ENCODE measurements around the gene MGP.

Gene MGP

DNA sequence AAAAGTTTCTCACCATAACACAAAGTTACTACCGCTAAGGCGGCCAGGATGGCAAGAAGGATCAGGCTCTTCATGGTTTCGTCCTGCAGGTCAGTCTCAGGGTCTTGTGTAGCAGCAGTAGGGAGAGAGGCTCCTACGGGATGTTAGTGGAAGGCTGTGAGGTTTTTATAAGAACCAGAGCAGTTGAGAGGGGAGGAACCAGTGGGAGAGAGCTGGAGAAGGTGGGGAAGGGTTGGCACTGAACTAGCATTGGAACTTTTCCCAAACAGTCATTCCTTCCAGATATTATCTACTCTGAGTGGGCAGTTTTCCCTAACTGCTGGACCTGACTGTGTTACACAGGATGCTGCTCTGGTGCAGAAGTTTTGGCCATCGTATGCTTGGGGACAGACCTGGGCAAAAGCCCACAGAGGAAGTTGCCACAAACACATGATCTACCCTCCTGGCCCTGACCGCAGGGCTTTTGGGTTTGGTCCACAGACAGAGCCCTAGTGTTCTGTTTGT lies at the start of gene MGP:
TSS of gene MGP (minus strand) at position 137 of the 504 bp plus-strand sequence. CDS start at position 74, 63 bp downstream.
- no peak for TF ChIP-seq POLR2A (IDR thresholded peaks at IDR 0.05; ENCODE audit: low read length)
- no peak for TF ChIP-seq GATA1 (IDR thresholded peaks at IDR 0.05; ENCODE audit: low read depth, low read length)
- DNase-seq, result no peak

DNA sequence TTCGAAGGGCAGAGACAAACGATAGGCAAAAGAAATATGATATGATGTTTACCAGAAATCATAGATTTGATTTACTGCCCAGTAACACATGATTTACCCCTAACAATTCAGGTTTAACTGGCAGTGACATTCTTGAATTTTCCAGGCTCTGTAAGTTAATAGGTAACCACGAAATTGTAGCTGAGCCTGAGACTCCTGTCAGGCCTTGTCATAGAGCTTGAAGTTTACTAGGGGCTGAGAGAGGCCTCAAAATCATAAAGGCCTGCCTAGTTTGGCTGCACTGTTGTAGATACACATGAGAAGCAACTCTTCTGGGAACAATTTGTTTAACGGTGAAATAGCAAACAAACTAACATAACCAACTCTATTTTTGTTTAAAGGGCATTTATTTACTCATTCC lies 49.4 kb upstream of the MGP start:
- no peak for TF ChIP-seq GATA1 (IDR thresholded peaks at IDR 0.05; ENCODE audit: low read depth, low read length)
- no peak for DNase-seq

DNA sequence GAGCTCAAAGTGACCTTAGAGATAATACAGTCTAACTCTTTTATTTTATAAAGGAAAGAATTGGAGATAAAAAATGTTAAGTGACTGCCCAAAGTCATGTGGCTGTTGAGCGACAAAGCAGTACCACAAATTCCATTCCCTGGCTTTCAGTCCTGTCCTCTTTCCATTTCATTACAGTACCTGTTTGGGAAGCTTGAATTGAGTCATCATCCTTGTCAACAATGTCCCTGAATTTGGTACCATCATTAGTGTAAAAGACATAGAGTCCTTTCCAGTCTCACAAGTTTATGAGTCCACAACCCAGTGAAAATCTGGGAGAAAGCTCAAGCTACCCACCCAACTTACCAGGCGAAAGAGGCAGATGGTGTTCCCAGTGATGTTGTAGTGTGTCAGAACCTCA lies 48.9 kb upstream of the MGP start:
- DNase-seq, result no peak
- no peak for TF ChIP-seq GATA1 (IDR thresholded peaks at IDR 0.05; ENCODE audit: low read depth, low read length)
- no peak for TF ChIP-seq POLR2A (IDR thresholded peaks at IDR 0.05; ENCODE audit: low read length)

DNA sequence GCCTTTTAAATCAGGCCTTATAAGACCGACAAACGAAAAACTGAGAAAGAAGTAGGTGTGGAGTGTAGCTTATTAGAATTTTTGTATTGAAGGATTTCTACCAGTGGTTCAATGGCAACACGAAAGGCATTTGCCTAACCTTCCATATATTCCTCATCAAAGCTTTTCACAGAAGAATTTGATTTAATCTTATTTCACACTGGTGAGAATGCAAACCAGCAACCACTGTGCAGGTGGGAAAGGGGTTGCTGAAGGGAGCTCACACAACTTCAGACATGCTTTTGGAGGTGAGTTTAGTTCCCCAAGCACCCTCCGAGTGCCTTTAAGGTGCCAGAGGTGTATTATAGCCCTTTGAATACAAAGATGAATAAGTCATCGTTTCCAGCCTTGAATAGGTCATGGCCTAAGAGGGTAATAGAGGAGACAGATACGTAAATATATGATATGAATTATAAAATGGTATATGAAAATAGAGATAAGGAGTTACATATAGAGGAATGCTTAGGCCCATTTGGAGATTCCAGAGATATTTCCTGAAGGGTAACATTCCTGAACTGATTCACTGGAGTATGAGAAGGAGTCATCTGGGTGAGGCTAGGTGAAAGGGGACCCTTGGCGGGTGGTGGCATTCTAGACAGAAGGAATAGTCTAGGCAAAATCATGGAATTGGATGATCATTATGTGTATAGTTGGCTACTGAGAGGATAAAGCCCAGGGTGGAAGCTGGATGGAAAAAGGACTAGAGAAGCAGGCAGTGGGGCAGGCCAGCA lies 46.3 kb upstream of the MGP start:
- TF ChIP-seq GATA1 (IDR thresholded peaks at IDR 0.05; ENCODE audit: low read depth, low read length), result no peak
- TF ChIP-seq POLR2A (IDR thresholded peaks at IDR 0.05; ENCODE audit: low read length), result no peak
- no peak for DNase-seq

DNA sequence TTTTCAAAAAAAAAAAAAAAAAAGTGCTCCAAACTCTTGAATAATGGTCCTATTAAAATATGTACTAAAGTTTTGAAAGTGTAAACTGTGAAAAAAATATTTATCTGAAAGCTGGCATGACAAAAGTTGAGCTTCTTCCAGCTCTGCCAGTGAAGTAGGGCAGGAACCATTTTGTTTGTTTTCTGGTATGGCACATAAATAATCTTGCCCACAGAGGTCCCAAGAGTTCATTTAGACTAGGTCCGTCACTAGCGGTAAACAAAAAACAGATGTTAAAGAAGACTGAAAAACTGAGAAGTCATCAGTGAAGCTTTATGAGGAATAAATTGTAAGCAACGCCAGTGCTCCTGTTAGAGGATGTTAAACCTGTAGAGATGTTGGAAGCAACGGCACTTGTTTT lies 45.7 kb upstream of the MGP start:
- TF ChIP-seq GATA1 (IDR thresholded peaks at IDR 0.05; ENCODE audit: low read depth, low read length) (no peak), POLR2A (IDR thresholded peaks at IDR 0.05; ENCODE audit: low read length) (no peak)
- no peak for DNase-seq

DNA sequence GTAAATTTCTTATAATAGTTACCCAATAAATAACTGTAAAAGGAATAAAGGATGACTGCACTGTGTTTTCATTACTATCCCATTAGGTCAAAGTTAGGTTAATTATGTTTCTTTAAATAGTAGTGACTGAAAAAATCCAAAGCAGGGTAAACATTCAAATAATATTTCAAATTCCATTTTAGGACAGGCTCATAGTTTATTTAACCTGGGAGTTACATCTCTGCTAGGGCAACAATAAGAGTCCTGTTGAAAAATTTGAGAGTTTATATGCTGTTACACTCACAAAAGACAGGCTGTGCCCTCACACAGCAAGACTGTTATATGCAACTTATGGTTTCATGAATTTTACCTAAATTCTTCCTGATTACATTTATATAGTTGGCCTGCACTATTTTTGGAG lies 44.6 kb upstream of the MGP start:
- TF ChIP-seq GATA1 (IDR thresholded peaks at IDR 0.05; ENCODE audit: low read depth, low read length), result no peak
- no peak for TF ChIP-seq POLR2A (IDR thresholded peaks at IDR 0.05; ENCODE audit: low read length)
- no peak for DNase-seq

DNA sequence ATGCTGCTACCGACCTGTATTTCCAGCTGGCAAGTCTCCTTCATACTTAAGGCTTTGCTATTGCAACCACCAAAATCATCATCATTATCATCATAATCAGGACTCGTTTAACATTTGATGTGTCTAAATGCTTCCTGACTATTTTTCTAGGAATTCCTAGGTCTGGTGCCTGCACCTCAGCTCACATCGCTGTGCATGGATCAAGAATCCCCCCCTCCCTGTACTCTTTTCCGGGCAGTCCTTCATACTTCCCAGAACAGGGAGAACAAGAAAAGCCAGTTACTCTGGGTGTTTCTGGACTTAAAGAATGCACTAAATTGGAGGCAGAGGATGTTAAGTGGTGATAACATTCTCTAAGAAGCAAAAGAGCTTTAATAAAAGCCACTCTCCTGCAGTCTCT lies 43.3 kb upstream of the MGP start:
- TF ChIP-seq GATA1 (IDR thresholded peaks at IDR 0.05; ENCODE audit: low read depth, low read length), result no peak
- no peak for TF ChIP-seq POLR2A (IDR thresholded peaks at IDR 0.05; ENCODE audit: low read length)
- DNase-seq, result no peak

DNA sequence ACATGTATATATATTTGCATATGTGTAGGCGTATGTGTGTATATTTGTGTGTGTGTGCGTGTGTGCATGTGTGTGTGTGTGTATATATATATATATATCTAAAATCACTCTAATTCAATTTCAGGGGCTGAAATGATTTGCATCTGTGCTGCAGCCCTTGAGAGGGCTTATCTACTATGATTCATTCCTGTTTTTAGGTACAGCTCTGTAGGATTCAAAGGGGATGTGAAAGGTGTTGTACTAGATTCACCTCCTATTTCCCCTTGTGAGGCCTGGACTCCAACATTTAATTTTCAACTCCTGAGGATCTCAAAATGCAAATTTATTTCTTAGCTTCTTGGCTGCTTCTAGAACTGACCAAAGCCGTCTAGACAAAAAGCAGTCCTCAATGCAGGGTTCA lies 41.6 kb upstream of the MGP start:
- no peak for DNase-seq
- TF ChIP-seq GATA1 (IDR thresholded peaks at IDR 0.05; ENCODE audit: low read depth, low read length) (no peak), POLR2A (IDR thresholded peaks at IDR 0.05; ENCODE audit: low read length) (no peak)

DNA sequence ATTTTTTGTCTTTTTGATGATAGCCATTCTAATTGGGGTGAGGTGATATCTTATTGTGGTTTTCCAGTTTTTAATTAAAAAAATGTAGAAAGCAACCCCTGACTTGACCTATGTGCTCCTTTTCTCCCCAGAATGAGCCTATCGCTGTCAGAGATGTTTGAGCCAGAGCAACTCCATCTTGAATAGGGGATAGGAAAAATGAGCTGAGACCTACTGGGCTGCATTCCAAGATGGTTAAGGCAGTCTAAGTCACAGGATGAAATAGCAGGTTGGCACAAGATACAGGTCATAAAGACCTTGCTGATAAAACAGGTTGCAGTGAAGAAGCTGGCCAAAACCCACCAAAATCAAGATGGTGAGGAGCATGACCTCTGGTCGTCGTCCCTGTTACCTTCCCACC lies 38.9 kb upstream of the MGP start:
- no peak for DNase-seq
- TF ChIP-seq GATA1 (IDR thresholded peaks at IDR 0.05; ENCODE audit: low read depth, low read length) (no peak), POLR2A (IDR thresholded peaks at IDR 0.05; ENCODE audit: low read length) (no peak)

DNA sequence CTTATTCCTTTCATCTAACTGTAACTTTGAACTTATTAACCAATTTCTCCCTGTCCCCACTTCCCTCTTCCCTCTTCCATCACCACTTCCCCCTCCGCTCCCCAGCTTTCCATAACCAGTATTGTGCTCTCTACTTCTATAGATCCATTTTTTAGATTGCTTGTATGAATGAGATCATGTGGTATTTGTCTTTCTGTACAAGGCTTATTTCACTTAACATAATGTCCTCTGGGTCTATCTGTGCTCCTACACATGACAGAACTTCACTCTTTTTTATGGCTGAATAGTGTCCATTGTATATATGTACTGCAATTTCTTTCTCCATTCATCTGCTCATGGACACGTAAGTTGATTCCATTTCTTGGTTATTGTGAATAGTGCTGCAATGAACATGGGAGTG lies 38.3 kb upstream of the MGP start:
- TF ChIP-seq GATA1 (IDR thresholded peaks at IDR 0.05; ENCODE audit: low read depth, low read length) (no peak), POLR2A (IDR thresholded peaks at IDR 0.05; ENCODE audit: low read length) (no peak)
- no peak for DNase-seq

DNA sequence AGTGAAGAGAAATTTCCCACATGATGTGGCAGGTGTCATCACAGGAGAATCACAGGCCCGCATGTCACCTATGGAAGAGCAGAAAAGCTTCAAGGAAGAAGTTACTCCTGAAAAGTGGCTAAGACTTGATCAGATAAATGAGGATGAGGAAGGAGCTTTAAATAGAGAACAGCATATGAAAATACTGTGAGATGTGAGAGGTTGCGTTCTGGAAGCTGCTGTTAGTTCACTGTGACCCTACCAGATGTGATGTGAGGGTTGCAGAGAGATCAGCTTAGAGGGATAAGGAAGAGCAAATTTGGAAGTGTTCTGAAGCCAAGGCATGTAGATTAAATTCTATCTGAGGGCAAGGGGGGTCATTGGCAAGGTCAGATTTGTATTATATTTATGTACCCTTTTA lies 35.6 kb upstream of the MGP start:
- TF ChIP-seq POLR2A (IDR thresholded peaks at IDR 0.05; ENCODE audit: low read length), result no peak
- TF ChIP-seq GATA1 (IDR thresholded peaks at IDR 0.05; ENCODE audit: low read depth, low read length), result no peak
- DNase-seq, result peak in 1 of 2 experiments; percentile 19

DNA sequence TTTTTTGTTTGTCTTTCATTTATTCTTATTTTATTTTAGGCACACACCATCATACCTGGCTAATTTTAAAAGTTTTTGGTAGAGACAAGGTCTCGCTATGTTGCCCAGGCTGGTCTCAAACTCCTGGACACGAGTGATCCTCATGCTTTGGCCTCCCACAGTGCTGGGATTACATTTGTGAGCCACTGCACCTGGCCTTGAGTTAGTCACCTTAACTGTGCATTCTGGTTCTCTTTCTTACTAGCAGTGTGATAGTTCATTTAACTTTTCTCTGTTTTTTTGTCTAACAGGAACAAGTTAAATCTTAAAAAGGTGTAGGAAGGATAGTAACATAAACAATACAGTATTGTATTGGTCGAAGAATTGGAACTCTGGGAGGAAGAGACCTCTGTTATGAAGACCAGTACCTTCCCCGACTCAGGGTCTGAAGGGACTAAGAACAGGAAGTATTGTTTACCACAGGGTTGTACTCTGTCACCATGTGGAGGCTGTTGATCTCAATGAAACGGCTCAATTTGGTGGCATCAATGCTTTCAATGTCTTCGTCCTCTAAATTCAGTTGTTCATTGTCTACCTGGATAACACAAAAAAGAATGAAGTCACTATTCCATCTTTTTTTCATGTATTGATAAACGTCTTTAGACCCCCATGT lies 34.9 kb upstream of the MGP start:
- TF ChIP-seq GATA1 (IDR thresholded peaks at IDR 0.05; ENCODE audit: low read depth, low read length) (no peak), POLR2A (IDR thresholded peaks at IDR 0.05; ENCODE audit: low read length) (no peak)
- DNase-seq, result peak in 1 of 2 experiments; percentile 41

DNA sequence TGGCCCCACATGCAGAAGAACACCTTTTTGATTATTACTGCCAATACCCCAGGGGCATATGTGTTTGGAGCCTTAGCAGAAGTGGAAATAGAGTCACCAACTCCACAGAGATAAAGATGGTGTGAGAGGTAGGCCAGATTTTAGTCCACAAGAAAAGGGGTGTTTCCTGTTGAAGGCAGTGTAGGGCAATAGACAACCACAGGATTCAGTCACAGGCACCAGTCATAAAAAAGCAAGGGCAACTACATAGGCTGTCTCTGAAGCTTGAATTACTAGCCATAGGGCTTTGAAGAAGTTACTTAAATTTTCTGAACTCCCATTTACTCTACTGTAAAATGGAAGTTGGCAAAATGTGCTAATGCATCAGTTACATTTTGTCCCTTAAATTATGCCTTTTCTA lies 33.8 kb upstream of the MGP start:
- DNase-seq, result no peak
- TF ChIP-seq GATA1 (IDR thresholded peaks at IDR 0.05; ENCODE audit: low read depth, low read length) (no peak), POLR2A (IDR thresholded peaks at IDR 0.05; ENCODE audit: low read length) (no peak)

DNA sequence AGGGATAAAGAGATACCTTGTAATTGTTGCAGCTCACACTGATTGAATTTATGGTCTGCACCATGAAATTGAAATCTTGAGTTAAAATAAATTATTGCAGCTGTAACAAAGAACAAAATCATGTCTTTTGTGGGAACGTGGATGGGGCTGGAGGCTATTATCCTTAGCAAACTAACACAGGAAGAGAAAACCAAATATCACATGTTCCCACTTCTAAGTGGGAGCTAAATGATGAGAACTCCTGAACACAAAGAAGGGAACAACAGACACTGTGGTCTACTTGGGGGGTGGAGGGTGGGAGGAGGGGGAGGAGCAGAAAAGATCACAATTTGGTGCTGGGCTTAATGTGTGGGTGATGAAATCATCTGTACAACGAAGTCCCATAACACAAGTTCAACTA lies 30.1 kb upstream of the MGP start:
- DNase-seq, result no peak
- TF ChIP-seq POLR2A (IDR thresholded peaks at IDR 0.05; ENCODE audit: low read length) (no peak), GATA1 (IDR thresholded peaks at IDR 0.05; ENCODE audit: low read depth, low read length) (no peak)

DNA sequence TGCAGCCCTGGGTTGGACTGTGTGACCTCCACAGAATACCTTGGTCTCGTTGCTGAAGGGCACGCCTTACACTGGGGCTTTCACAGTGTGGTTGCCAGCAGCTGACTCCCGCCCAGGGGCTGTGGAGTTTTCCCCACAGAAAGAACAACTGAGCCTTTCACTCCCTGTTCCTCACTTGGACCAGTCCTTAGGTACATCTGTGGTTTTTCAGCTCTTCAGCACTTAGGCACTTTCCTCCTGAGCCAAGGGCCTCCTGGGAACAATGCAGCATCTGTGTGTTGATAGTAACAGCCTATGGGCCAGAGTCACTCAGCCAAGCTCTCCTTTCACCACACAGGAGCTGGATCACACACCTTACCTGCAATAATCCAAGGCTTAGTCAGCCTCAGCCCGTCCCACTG lies 27.7 kb upstream of the MGP start:
- DNase-seq, result no peak
- TF ChIP-seq GATA1 (IDR thresholded peaks at IDR 0.05; ENCODE audit: low read depth, low read length), result no peak
- TF ChIP-seq POLR2A (IDR thresholded peaks at IDR 0.05; ENCODE audit: low read length), result no peak

Data from erythroblast (primary cell).